Right lobe of liver (tissue), 6 donors: ENCODE data around the gene TSEN2. TPM values are rescaled to one million over a fixed set of nuclear protein-coding genes. Genes with fewer than 3 reads are reported as not detected.
"Not testable (repeated sequence)": the region's sequence is repeated elsewhere in the genome, so short reads cannot be mapped to it uniquely, and the experiment has no call there.

Experiments used
- ATAC-seq, 4 donors: fragments of 200-7000 bp; cut with Tn5 transposase; one replicate each; pipeline ENCODE4 v1.9.1; 2020; ENCODE audit warnings: mild to moderate bottlenecking in 4 of 4, moderate library complexity in 4 of 4
- DNase-seq, 3 donors: peaks; one replicate each; pipeline ENCODE4 v3.0.0-alpha.2; 2020
- H3K27ac ChIP-seq, 3 donors: fragments of 200-600 bp; one replicate each; pipeline ENCODE4 v1.8.0; 2022
- H3K27me3 ChIP-seq, 2 donors: fragments of 200-600 bp; one replicate each; pipeline ENCODE4 v1.8.0; 2022
- H3K36me3 ChIP-seq, 4 donors: fragments of 200-600 bp; sonication (generic) in 1 of 4; one replicate each; pipeline versions ENCODE4 v1.5.1 to v1.8.0; 2017 to 2022; ENCODE audit warnings: control low read depth in 1 of 4
- H3K4me1 ChIP-seq, 4 donors: fragments of 200-600 bp; sonication (generic) in 1 of 4; one replicate each; pipeline versions ENCODE4 v1.5.1 to v1.8.0; 2017 to 2022; ENCODE audit warnings: control low read depth in 1 of 4
- H3K4me3 ChIP-seq, 3 donors: fragments of 200-600 bp; one replicate each; pipeline ENCODE4 v1.8.0; 2022
- H3K9me3 ChIP-seq, 4 donors: fragments of 200-600 bp; sonication (generic) in 1 of 4; one replicate each; pipeline versions ENCODE4 v1.5.1 to v1.8.0; 2017 to 2022; ENCODE audit warnings: control low read depth in 1 of 4
- POLR2A ChIP-seq: fragments of 450-650 bp; IDR thresholded peaks from one replicate; pipeline ENCODE4 v1.6.1; 2017; ENCODE audit warnings: antibody characterized with exemption, mild to moderate bottlenecking
- WGBS: methylation state at CpG from one replicate; pipeline ENCODE4 v1.1.6; 2018; ENCODE audit warnings: low coverage, low lambda C conversion rate; ENCODE audit not compliant: insufficient coverage; ENCODE audit errors: missing lambda C conversion rate; 5-methylcytosine and 5-hydroxymethylcytosine counted together
- intact Hi-C, 2 donors: fragments of 100-400 bp; cut with DNase I; formaldehyde crosslinking; loops; one replicate each; pipeline versions ENCODE4 v1.11.2 to v1.14.1; 2022
- total RNA-seq, 6 experiments: library from RNA; depleted of rRNA in 2 of 6; stranded (reverse); fragments of >200 nt in 2 of 6; fragmentation: NEBNext Ultra II Directional in 3 of 6; extraction: Animal tissue kit (Norgen Biotek cat#: 25700) in 3 of 6; gene quantifications; one replicate each; pipeline versions ENCODE4 v1.1.0 to v1.2.4, GENCODE V29; 2016 to 2023
- TF ChIP-seq, protein P1 (sequence below), 4 donors: fragments of 200-600 bp in 3 of 4; fragments of 450-650 bp in 1 of 4; IDR thresholded peaks; one replicate each; pipeline versions ENCODE4 v1.5.1 to v1.8.0; 2016 to 2022; ENCODE audit warnings: antibody characterized with exemption in 4 of 4, mild to moderate bottlenecking in 2 of 4
- donor health status: DM: no; HTN: yes; CAD: no.
- donor health status: DM: no; HTN: no; CAD: no.
- donor health status: DM: no; HTN: no; CAD: no.
- donor health status: DM: no; HTN: yes; CAD: no.
- donor health status: DM: no; HTN: yes; CAD: no.

Gene TSEN2
- total RNA-seq, 6 experiments from 2014 or later: 4.7 to 9.2 (median 6.4) TPM

DNA sequence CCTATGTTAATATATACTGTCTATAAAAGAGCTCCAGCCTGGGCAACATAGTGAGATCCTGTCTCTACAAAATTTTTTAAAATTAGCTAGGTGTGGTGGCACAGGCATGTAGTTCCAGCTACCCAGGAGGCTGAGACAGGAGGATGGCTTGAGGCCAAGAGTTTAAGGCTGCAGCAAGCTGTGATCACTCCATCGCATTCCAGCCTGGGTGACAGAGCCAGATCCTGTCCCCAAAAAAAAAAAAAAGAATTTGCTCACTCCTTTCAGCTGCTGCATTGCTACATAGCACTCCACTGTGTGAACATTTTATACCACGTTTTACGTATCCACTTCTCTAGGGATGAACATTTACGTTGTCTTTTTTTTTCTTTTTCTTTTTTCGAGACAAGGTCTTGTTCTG is 6.0 kb upstream of the TSEN2 start:
- peaks cover 0 to 18% (median 1%) of the 10 kb centered on the region in 4 donors for H3K4me1 ChIP-seq
- DNase-seq (no peak), ATAC-seq (no peak)
- intact Hi-C loops: loop anchor here (5.0 to 10.0 kb wide), 2 partner anchors 341 to 344 kb away; no protein-coding TSS in a partner anchor
- no peaks in the 10 kb centered on the region for H3K27me3 ChIP-seq
- H3K4me3 ChIP-seq: no peak overlapping the region
- no peaks in the 10 kb centered on the region for H3K9me3 ChIP-seq
- 83% methylated on average over 5 of the region's 5 CpGs for WGBS
- no peak overlapping the region for H3K27ac ChIP-seq
- H3K36me3 ChIP-seq: no peaks in the 10 kb centered on the region
- TF ChIP-seq, protein P1, sequence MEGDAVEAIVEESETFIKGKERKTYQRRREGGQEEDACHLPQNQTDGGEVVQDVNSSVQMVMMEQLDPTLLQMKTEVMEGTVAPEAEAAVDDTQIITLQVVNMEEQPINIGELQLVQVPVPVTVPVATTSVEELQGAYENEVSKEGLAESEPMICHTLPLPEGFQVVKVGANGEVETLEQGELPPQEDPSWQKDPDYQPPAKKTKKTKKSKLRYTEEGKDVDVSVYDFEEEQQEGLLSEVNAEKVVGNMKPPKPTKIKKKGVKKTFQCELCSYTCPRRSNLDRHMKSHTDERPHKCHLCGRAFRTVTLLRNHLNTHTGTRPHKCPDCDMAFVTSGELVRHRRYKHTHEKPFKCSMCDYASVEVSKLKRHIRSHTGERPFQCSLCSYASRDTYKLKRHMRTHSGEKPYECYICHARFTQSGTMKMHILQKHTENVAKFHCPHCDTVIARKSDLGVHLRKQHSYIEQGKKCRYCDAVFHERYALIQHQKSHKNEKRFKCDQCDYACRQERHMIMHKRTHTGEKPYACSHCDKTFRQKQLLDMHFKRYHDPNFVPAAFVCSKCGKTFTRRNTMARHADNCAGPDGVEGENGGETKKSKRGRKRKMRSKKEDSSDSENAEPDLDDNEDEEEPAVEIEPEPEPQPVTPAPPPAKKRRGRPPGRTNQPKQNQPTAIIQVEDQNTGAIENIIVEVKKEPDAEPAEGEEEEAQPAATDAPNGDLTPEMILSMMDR (IDR thresholded peaks at IDR 0.05): no peak
- no peak for TF ChIP-seq POLR2A

DNA sequence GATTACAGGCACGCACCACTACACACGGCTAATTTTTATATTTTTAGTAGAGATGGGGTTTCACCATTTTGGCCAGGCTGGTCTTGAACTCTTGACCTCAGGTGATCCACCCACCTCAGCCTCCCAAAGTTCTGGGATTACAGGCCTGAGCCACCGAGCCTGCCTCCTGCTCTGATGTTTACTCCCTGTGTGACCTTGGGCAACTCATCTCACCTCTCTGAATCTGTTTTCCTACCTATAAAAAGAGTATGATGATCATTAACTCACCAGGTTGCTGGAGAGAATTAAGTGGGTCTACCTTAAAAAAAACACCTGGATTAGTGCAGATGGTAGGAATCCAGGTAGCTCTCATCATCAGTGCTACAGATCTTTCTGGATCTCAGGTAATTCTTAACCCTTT is 5.1 kb upstream of the TSEN2 start:
- not testable (repeated sequence) for H3K27ac ChIP-seq, ATAC-seq

DNA sequence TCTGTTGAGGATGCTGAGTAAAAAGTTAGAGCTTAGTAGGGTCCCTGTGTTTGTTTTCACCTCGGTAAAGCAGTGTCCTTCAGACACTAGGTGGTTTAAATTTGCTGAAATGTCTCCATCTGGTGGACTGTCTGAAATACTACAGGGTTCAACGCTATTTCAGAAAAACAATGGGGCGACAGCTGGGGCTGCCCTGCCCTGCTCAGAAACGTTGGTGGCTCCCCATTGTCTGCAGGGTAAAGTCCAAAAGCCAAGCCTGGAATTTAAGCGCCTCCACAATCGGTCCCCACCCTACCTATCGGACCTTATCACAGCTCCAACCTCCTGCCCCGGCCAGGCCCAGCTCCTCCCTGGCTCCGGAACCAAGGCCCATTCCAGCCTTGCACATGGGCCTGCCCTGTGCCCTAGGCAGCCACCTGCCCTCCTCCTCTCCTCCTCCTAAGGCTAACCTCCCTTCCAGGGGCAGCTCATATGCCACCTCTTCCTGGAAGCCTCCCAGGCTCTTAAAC is 4.3 kb upstream of the TSEN2 start:
- no peak for TF ChIP-seq POLR2A
- TF ChIP-seq, protein P1 (IDR thresholded peaks at IDR 0.05): peak; percentile 56 to 89 (median 76)
- Histone ChIP-seq H3K4me3 (no peak overlapping the region), H3K4me1 (peaks cover 0 to 25% (median 4%) of the 10 kb centered on the region in 4 donors), H3K36me3 (no peaks in the 10 kb centered on the region), H3K27ac (no peak overlapping the region), H3K27me3 (no peaks in the 10 kb centered on the region), H3K9me3 (no peaks in the 10 kb centered on the region)
- intact Hi-C loops: loop anchor here (5.0 to 10.0 kb wide), 2 partner anchors 343 to 345 kb away; no protein-coding TSS in a partner anchor
- WGBS: 13% methylated on average over 6 of the region's 9 CpGs
- peak; percentile 60 to 66 (median 62) for ATAC-seq
- peak in 1 of 3 donors; percentile 27 for DNase-seq

More for the DNA sequence above, 5.1 kb upstream of the TSEN2 start:
- H3K36me3 ChIP-seq, H3K27me3 ChIP-seq, H3K9me3 ChIP-seq, H3K4me3 ChIP-seq: not testable (repeated sequence)
- DNase-seq: peak in 1 of 3 donors; percentile 22
- WGBS: 57% methylated on average over 3 of the region's 3 CpGs
- intact Hi-C loops: loop anchor here (5.0 to 10.0 kb wide), 2 partner anchors 342 to 344 kb away; no protein-coding TSS in a partner anchor
- peaks cover 0 to 23% (median 4%) of the 10 kb centered on the region in 4 donors for H3K4me1 ChIP-seq

DNA sequence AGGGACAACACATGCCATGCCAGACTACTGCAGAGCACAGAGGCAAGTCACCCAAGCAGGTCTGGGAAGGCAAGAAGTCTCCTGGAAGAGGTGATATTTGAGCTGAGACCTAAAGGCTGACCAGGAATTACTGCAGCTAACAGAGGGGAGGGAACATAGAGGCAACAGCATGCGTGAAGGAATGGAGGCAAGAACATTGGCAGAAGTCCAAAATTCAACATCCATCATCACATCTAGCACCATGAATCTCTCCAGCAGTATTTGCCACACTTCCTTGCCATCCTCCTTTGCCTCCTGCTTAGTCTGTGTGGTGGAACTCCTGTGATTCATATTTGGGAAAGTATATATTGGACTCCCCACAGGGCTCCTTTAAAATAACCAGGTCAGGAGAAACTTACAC is 870 bp upstream of the TSEN2 start:
- Histone ChIP-seq H3K4me3 (peak overlapping the region; percentile 77 to 91 (median 89)), H3K4me1 (peaks cover 0 to 19% (median 4%) of the 10 kb centered on the region in 4 donors), H3K9me3 (no peaks in the 10 kb centered on the region), H3K27me3 (no peaks in the 10 kb centered on the region), H3K27ac (peak overlapping the region in 1 of 3 donors; percentile 48), H3K36me3 (no peaks in the 10 kb centered on the region)
- no peak for DNase-seq
- ATAC-seq: no peak
- WGBS: 20% methylated on average over 1 of the region's 1 CpG
- TF ChIP-seq, protein P1 (IDR thresholded peaks at IDR 0.05): no peak
- no peak for TF ChIP-seq POLR2A
- intact Hi-C loops: no loop called here

DNA sequence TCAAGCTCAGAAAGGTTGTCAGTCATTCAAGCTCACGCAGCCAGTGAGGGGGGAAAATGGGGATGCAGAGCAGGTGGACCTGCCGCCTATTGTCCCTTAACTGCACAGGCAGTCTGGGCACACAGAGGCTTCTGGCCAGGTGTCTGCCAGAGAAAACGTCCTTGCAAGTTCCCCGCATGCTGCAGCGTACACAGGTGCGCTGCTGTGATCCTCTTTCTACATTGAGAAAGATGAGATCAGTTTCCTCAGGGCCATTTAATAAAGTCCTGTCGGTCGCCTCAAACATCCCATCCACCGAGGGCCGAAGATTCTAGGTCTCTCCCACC is 445 bp upstream of the TSEN2 start:
- intact Hi-C loops: no loop called here
- Histone ChIP-seq H3K4me1 (peaks cover 0 to 19% (median 4%) of the 10 kb centered on the region in 4 donors), H3K9me3 (no peaks in the 10 kb centered on the region), H3K4me3 (peak overlapping the region; percentile 77 to 91 (median 89)), H3K27ac (peak overlapping the region in 1 of 3 donors; percentile 48), H3K36me3 (no peaks in the 10 kb centered on the region), H3K27me3 (no peaks in the 10 kb centered on the region)
- TF ChIP-seq, protein P1 (IDR thresholded peaks at IDR 0.05): no peak
- TF ChIP-seq POLR2A: no peak
- 3% methylated on average over 5 of the region's 10 CpGs for WGBS
- no peak for DNase-seq
- no peak for ATAC-seq
